B cell (primary cell): Measurements from ENCODE around the gene ARHGAP18.

Experiments used
- CTCF ChIP-seq: fragments of 200-600 bp; IDR thresholded peaks from one replicate; pipeline ENCODE4 v1.8.0; 2022; ENCODE audit warnings: antibody characterized with exemption, mild to moderate bottlenecking
- EZH2 ChIP-seq: IDR thresholded peaks from 2 replicates; pipeline ENCODE4 v1.6.1; 2012; ENCODE audit warnings: borderline replicate concordance, low read depth, mild to moderate bottlenecking, moderate library complexity, low read length; ENCODE audit not compliant: insufficient read depth, poor library complexity, severe bottlenecking

GRCh38 chr6:129731428-129731827 lies 21.5 kb upstream of the ARHGAP18 start:
- TF ChIP-seq CTCF (no peak), EZH2 (no peak)
